K562 (cell line): Measurements from ENCODE around the gene SFI1. TPM values are rescaled to one million over a fixed set of nuclear protein-coding genes. Genes with fewer than 3 reads are reported as not detected.

Experiments
- ATF4 ChIP-seq: fragments of 450-650 bp; formaldehyde crosslinking; IDR thresholded peaks from 2 replicates; pipeline ENCODE4 v1.4.0; 2022; ENCODE audit warnings: mild to moderate bottlenecking, moderate library complexity
- CREBBP ChIP-seq: IDR thresholded peaks from one replicate; pipeline ENCODE4 v1.6.1; 2012; ENCODE audit warnings: low read depth, mild to moderate bottlenecking, control low read depth, inconsistent platforms, low read length
- ETV5 ChIP-seq: sonication (generic); formaldehyde crosslinking; IDR thresholded peaks from 2 replicates; pipeline ENCODE4 v1.4.0; 2020; ENCODE audit warnings: low read depth, mild to moderate bottlenecking, missing genetic modification reagents
- JUN ChIP-seq, 2 experiments: sonication (generic) in 1 of 2; formaldehyde crosslinking in 1 of 2; IDR thresholded peaks; 2 replicates each; pipeline versions ENCODE4 v1.6.1 to v1.8.0; 2012 to 2022; ENCODE audit warnings: borderline replicate concordance in 2 of 2, mild to moderate bottlenecking in 2 of 2, improper control_type of control experiment in 1 of 2, low read depth in 1 of 2, low read length in 1 of 2, missing genetic modification reagents in 1 of 2
- MEIS2 ChIP-seq: fragments of 450-650 bp; IDR thresholded peaks from 2 replicates; pipeline ENCODE4 v1.6.1; 2014; ENCODE audit warnings: mild to moderate bottlenecking; ENCODE audit not compliant: partially characterized antibody
- MTA2 ChIP-seq: fragments of 450-650 bp; IDR thresholded peaks from 2 replicates; pipeline ENCODE4 v1.6.1; 2016; ENCODE audit warnings: low read depth
- NR2C1 ChIP-seq, 2 experiments: fragments of 450-650 bp; IDR thresholded peaks; 2 replicates each; pipeline ENCODE4 v1.6.1; 2017; ENCODE audit warnings: mild to moderate bottlenecking in 2 of 2, antibody characterized with exemption in 1 of 2, inconsistent platforms in 1 of 2, missing compliant biosample characterization in 1 of 2, missing genetic modification characterization in 1 of 2
- POLR2B ChIP-seq: fragments of 450-650 bp; IDR thresholded peaks from 2 replicates; pipeline ENCODE4 v1.6.1; 2018; ENCODE audit warnings: low read depth; ENCODE audit not compliant: partially characterized antibody
- PRDM10 ChIP-seq: fragments of 450-650 bp; IDR thresholded peaks from 2 replicates; pipeline ENCODE4 v1.6.1; 2018; ENCODE audit not compliant: partially characterized antibody
- RCOR1 ChIP-seq, 2 experiments: IDR thresholded peaks; 2 replicates each; pipeline ENCODE4 v1.6.1; 2012; ENCODE audit warnings: low read depth in 2 of 2, low read length in 2 of 2, borderline replicate concordance in 1 of 2, improper control_type of control experiment in 1 of 2
- RHOXF2B ChIP-seq: fragments of 250-450 bp; sonication (Bioruptor Pico); conservative IDR thresholded peaks from 2 replicates; pipeline ENCODE4 v1.5.1; 2021
- SAFB2 ChIP-seq: fragments of 200-400 bp; formaldehyde crosslinking; IDR thresholded peaks from 2 replicates; pipeline ENCODE4 v1.6.1; 2018; ENCODE audit warnings: borderline replicate concordance, low read length, low read depth, moderate library complexity; ENCODE audit not compliant: severe bottlenecking
- SP2 ChIP-seq: IDR thresholded peaks from 2 replicates; pipeline ENCODE4 v1.6.1; 2011; ENCODE audit warnings: mild to moderate bottlenecking, low read depth, low read length, moderate library complexity; ENCODE audit not compliant: poor library complexity, severe bottlenecking; ENCODE audit errors: extremely low read depth
- ZNF134 ChIP-seq: fragments of 250-450 bp; sonication (Bioruptor Pico); conservative IDR thresholded peaks from 2 replicates; pipeline ENCODE4 v1.4.0; 2020
- ZNF174 ChIP-seq: fragments of 250-450 bp; sonication (Bioruptor Pico); IDR thresholded peaks from 2 replicates; pipeline ENCODE4 v1.4.0; 2020; ENCODE audit warnings: mild to moderate bottlenecking
- ZNF41 ChIP-seq: fragments of 250-450 bp; sonication (Bioruptor Pico); conservative IDR thresholded peaks from 2 replicates; pipeline ENCODE4 v1.4.0; 2020; ENCODE audit warnings: mild to moderate bottlenecking
- ZNF717 ChIP-seq: fragments of 250-450 bp; sonication (Bioruptor Pico); IDR thresholded peaks from 2 replicates; pipeline ENCODE4 v1.5.0; 2021
- ZSCAN29 ChIP-seq: fragments of 450-650 bp; IDR thresholded peaks from 2 replicates; pipeline ENCODE4 v1.6.1; 2017
- polyA plus RNA-seq, 8 experiments: library from polyadenylated mRNA; depleted of rRNA in 4 of 8; stranded (reverse) in 5 of 8; unstranded in 3 of 8; fragments of >200 nt; fragmentation: Nextera tagmentation in 2 of 8; fragmentation: Illumina TruSeq in 1 of 8; extraction: Ambion mirVana in 2 of 8; extraction: Trizol in 1 of 8; gene quantifications; 2 replicates each; pipeline versions ENCODE4 v1.2.1 to v1.2.3, GENCODE V29; 2011 to 2014; ENCODE audit warnings: inconsistent platforms in 1 of 8, missing spikeins in 1 of 8
- total RNA-seq, 7 experiments: library from RNA; depleted of rRNA in 6 of 7; stranded (reverse); fragments of >200 nt in 6 of 7; fragmentation: Illumina TruSeq in 2 of 7; extraction: Trizol in 2 of 7; gene quantifications; 2 replicates each; pipeline versions ENCODE4 v1.2.1 to v1.2.3, GENCODE V29; 2011 to 2021; ENCODE audit warnings: low replicate concordance in 1 of 7
- TF ChIP-seq, protein P1 (sequence below), 2 experiments: fragments of 450-650 bp; conservative IDR thresholded peaks; 2 replicates each; pipeline ENCODE4 v1.6.1; 2017; ENCODE audit warnings: mild to moderate bottlenecking in 2 of 2, moderate library complexity in 2 of 2
- TF ChIP-seq, protein P2 (sequence below): fragments of 250-450 bp; sonication (Bioruptor Pico); IDR thresholded peaks from 2 replicates; pipeline ENCODE4 v1.8.0; 2022; ENCODE audit warnings: moderate library complexity, mild to moderate bottlenecking, inconsistent platforms
- TF ChIP-seq, protein P3 (sequence below): fragments of 250-450 bp; sonication (Bioruptor Pico); IDR thresholded peaks from 2 replicates; pipeline ENCODE4 v1.9.0; 2021; ENCODE audit warnings: mild to moderate bottlenecking

SFI1 gene
- total and polyA plus RNA-seq, 9 of the 15 experiments (the other 6 are each of a cell fraction or from before 2014, with no cell fraction given), result 3.0 to 25.6 (median 14.1) TPM

GRCh38 chr22:31585161-31585859, 89.0 kb downstream of the SFI1 start (continued):
- TF ChIP-seq, protein P1, sequence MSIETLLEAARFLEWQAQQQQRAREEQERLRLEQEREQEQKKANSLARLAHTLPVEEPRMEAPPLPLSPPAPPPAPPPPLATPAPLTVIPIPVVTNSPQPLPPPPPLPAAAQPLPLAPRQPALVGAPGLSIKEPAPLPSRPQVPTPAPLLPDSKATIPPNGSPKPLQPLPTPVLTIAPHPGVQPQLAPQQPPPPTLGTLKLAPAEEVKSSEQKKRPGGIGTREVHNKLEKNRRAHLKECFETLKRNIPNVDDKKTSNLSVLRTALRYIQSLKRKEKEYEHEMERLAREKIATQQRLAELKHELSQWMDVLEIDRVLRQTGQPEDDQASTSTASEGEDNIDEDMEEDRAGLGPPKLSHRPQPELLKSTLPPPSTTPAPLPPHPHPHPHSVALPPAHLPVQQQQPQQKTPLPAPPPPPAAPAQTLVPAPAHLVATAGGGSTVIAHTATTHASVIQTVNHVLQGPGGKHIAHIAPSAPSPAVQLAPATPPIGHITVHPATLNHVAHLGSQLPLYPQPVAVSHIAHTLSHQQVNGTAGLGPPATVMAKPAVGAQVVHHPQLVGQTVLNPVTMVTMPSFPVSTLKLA (conservative IDR thresholded peaks at IDR 0.05), result no peak
- TF ChIP-seq NR2C1 (IDR thresholded peaks at IDR 0.05) (no peak), NR2C1 (tag; IDR thresholded peaks at IDR 0.05) (no peak), CREBBP (no peak), POLR2B (no peak), MTA2 (peak; percentile 61), ZNF41 (no peak), SP2 (no peak), ETV5 (CRISPR knock-in tag) (no peak), ZNF134 (CRISPR knock-in tag) (no peak), ZNF174 (CRISPR knock-in tag) (no peak), RCOR1 (IDR thresholded peaks at IDR 0.05; ENCODE audit: borderline replicate concordance in 1 of 2, low read depth in 2 of 2, low read length in 2 of 2) (0 out of 4 replicates have a peak, but pooled peaks of 1 of the 2 experiments have one; percentile 12), ZNF717 (CRISPR knock-in tag) (no peak), MEIS2 (peak; percentile 14), PRDM10 (no peak), ATF4 (CRISPR knock-in tag) (no peak), JUN (IDR thresholded peaks at IDR 0.05; ENCODE audit: borderline replicate concordance, low read depth, low read length) (no peak), JUN (CRISPR knock-in tag; IDR thresholded peaks at IDR 0.05; ENCODE audit: borderline replicate concordance) (no peak), SAFB2 (no peak), RHOXF2B (CRISPR knock-in tag) (no peak), ZSCAN29 (no peak)
- TF ChIP-seq, protein P2, sequence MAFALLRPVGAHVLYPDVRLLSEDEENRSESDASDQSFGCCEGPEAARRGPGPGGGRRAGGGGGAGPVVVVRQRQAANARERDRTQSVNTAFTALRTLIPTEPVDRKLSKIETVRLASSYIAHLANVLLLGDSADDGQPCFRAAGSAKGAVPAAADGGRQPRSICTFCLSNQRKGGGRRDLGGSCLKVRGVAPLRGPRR (CRISPR knock-in tag), result no peak
- TF ChIP-seq, protein P3, sequence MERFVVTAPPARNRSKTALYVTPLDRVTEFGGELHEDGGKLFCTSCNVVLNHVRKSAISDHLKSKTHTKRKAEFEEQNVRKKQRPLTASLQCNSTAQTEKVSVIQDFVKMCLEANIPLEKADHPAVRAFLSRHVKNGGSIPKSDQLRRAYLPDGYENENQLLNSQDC, result no peak
